DND-41 (cell line): ENCODE measurements around the gene SND1.

Experiments
- ATAC-seq: fragments of 200-7000 bp; cut with Tn5 transposase; 3 replicates; pipeline ENCODE4 v1.9.1; 2021; ENCODE audit warnings: low read depth; ENCODE audit not compliant: insufficient read depth
- DNase-seq: peaks from one replicate; pipeline ENCODE4 v3.0.0-alpha.2; 2020
- H2AFZ ChIP-seq: 2 replicates; pipeline ENCODE4 v1.6.0; 2012; ENCODE audit warnings: low read depth, low read length
- H3K27ac ChIP-seq: 2 replicates; pipeline ENCODE4 v1.5.1; 2012; ENCODE audit warnings: low read length, inconsistent platforms
- H3K27me3 ChIP-seq: fragments of 200-600 bp; sonication (generic); 2 replicates; pipeline ENCODE4 v1.6.0; 2012; ENCODE audit warnings: low read length, mild to moderate bottlenecking, inconsistent platforms; ENCODE audit not compliant: insufficient read depth, poor library complexity
- H3K36me3 ChIP-seq: 2 replicates; pipeline ENCODE4 v1.5.1; 2012; ENCODE audit warnings: low read length, inconsistent platforms; ENCODE audit not compliant: insufficient read depth
- H3K4me1 ChIP-seq: 2 replicates; pipeline ENCODE4 v1.5.1; 2012; ENCODE audit warnings: mild to moderate bottlenecking, low read length; ENCODE audit not compliant: insufficient read depth
- H3K4me2 ChIP-seq: 2 replicates; pipeline ENCODE4 v1.6.0; 2012; ENCODE audit warnings: mild to moderate bottlenecking, moderate library complexity, low read length, inconsistent platforms; ENCODE audit not compliant: insufficient read depth
- H3K4me3 ChIP-seq, 2 experiments: fragments of 200-600 bp in 1 of 2; shearing (Covaris generic) in 1 of 2; 2 replicates each; pipeline ENCODE4 v1.5.1; 2012 to 2016; ENCODE audit warnings: inconsistent platforms in 2 of 2, low read length in 2 of 2, mild to moderate bottlenecking in 2 of 2, low read depth in 1 of 2, moderate library complexity in 1 of 2
- H3K79me2 ChIP-seq: 2 replicates; pipeline ENCODE4 v1.6.0; 2012; ENCODE audit warnings: low read length, inconsistent platforms; ENCODE audit not compliant: insufficient read depth
- H3K9ac ChIP-seq: 2 replicates; pipeline ENCODE4 v1.6.0; 2012; ENCODE audit warnings: low read depth, mild to moderate bottlenecking, inconsistent platforms, low read length, moderate library complexity
- H3K9me3 ChIP-seq: 2 replicates; pipeline ENCODE4 v1.5.1; 2012; ENCODE audit warnings: low read length, moderate library complexity, mild to moderate bottlenecking, inconsistent platforms; ENCODE audit not compliant: insufficient read depth, severe bottlenecking
- H4K20me1 ChIP-seq: 2 replicates; pipeline ENCODE4 v1.6.0; 2012; ENCODE audit warnings: low read length; ENCODE audit not compliant: insufficient read depth
- CTCF ChIP-seq: IDR thresholded peaks from 2 replicates; pipeline ENCODE4 v1.5.1; 2012; ENCODE audit warnings: borderline replicate concordance, low read length, moderate library complexity, mild to moderate bottlenecking; ENCODE audit not compliant: poor library complexity, severe bottlenecking; ENCODE audit errors: extremely low read depth
- EZH2 ChIP-seq: IDR thresholded peaks from 3 replicates; pipeline ENCODE4 v1.6.1; 2012; ENCODE audit warnings: borderline replicate concordance, low read depth, mild to moderate bottlenecking, moderate library complexity, low read length, inconsistent platforms; ENCODE audit not compliant: severe bottlenecking

The SND1 gene

DNA sequence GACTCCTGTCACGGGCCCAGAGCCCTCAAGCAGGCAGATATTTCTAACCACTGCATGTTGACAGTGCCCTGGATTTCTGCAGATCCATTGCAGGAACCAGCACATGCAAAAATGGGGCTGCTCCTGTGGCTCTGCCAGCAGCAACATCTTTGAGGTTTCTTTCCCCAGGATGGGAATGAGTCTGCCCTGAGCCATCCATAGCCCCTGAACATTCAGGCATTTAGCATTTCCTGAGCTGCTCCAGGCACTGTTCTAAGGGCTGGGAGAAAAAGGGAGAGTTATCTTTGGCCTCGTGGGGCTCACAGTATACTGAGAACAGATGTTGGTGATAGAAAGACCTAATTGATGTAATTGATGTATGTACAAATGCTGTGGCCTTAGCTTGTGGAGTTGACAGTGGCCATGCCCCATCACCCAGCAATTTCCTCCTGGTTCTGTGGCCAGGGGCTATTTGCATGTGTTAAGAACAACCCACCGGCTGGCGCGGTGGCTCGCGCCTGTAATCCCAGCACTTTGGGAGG is 445.3 kb downstream of the SND1 start:
- Histone ChIP-seq H3K9ac (no peak overlapping the region), H3K27ac (no peak overlapping the region), H3K9me3 (no peaks in the 10 kb centered on the region), H3K4me3 (no peak overlapping the region), H3K36me3 (peaks cover 28% of the 10 kb centered on the region), H3K27me3 (no peaks in the 10 kb centered on the region), H3K4me2 (no peak overlapping the region), H3K79me2 (no peaks in the 10 kb centered on the region), H4K20me1 (no peaks in the 10 kb centered on the region), H2AFZ (no peak overlapping the region), H3K4me1 (no peaks in the 10 kb centered on the region)
- ATAC-seq (no peak), DNase-seq (no peak)
- TF ChIP-seq EZH2 (no peak), CTCF (no peak)

DNA sequence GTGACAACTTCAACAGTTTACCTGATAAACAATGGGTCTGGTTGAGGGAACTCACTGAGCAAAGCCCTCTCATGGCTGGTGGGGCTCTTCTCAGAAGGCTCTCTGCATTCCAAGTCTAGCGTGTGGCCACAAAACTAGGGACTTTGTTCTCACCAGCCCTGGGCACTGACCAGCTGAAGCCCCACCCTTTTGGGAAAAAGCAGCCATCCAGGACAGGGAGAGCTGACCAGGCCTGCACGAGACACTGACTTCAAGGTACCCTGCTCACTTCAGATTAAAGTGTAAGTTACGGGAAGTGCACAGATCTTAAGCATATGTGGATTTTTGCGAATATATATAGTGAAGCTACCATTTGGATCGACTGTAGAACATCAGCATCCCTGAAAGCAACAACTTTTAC is 446.6 kb downstream of the SND1 start:
- Histone ChIP-seq H3K36me3 (peaks cover 16% of the 10 kb centered on the region), H3K4me3 (no peak overlapping the region), H3K4me2 (no peak overlapping the region), H3K27ac (no peak overlapping the region), H3K27me3 (no peaks in the 10 kb centered on the region), H3K9ac (no peak overlapping the region), H4K20me1 (no peaks in the 10 kb centered on the region), H2AFZ (no peak overlapping the region), H3K79me2 (no peaks in the 10 kb centered on the region), H3K9me3 (no peaks in the 10 kb centered on the region), H3K4me1 (no peaks in the 10 kb centered on the region)
- ATAC-seq (no peak), DNase-seq (no peak)
- TF ChIP-seq CTCF, result no peak
- TF ChIP-seq EZH2, result no peak

DNA sequence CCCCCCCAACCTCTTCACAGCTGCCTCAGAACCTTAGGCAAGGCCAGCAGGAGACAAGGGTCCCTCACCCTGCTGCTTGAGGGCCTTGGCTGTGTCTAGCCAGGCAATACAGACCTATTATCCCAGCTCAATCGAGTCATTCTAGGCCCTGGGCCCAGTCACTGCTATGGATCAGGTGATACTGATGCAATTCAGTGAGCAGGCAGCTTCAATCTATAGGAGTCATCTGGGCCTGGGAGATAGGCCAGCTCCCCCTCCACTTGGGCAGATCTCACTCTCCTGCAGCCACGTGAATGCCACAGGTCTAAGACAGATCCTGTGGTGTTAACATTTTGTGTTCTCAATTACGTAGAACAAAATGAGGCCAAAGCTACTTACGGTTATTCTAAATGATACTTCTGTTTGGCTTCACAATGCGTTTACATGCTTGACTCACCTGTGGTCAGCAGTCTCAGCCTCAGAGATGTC is 447.2 kb downstream of the SND1 start:
- no peaks in the 10 kb centered on the region for H3K27me3 ChIP-seq
- no peaks in the 10 kb centered on the region for H3K79me2 ChIP-seq
- no peak overlapping the region for H3K27ac ChIP-seq
- no peaks in the 10 kb centered on the region for H3K4me1 ChIP-seq
- no peak overlapping the region for H3K4me3 ChIP-seq
- ATAC-seq (no peak), DNase-seq (no peak)
- no peak overlapping the region for H3K9ac ChIP-seq
- H3K36me3 ChIP-seq, result peaks cover 10% of the 10 kb centered on the region
- TF ChIP-seq CTCF (no peak), EZH2 (no peak)
- no peaks in the 10 kb centered on the region for H4K20me1 ChIP-seq
- no peak overlapping the region for H2AFZ ChIP-seq
- H3K9me3 ChIP-seq, result no peaks in the 10 kb centered on the region
- H3K4me2 ChIP-seq, result no peak overlapping the region
